HepG2 (cell line): ENCODE results near the gene FAM174C. TPM values are rescaled to one million over a fixed set of nuclear protein-coding genes. Genes with fewer than 3 reads are reported as not detected.

Experiments
- ATM ChIP-seq: fragments of 450-650 bp; IDR thresholded peaks from 2 replicates; pipeline ENCODE4 v1.7.1; 2017; ENCODE audit warnings: mild to moderate bottlenecking, borderline replicate concordance
- CEBPG ChIP-seq: IDR thresholded peaks from 2 replicates; pipeline ENCODE4 v1.6.1; 2016
- HIC2 ChIP-seq: sonication (generic); formaldehyde crosslinking; IDR thresholded peaks from 2 replicates; pipeline ENCODE4 v1.9.0; 2022; ENCODE audit warnings: low read depth, missing genetic modification reagents
- HNF1A ChIP-seq, 2 experiments: sonication (generic) in 1 of 2; formaldehyde crosslinking in 1 of 2; IDR thresholded peaks; 2 replicates each; pipeline versions ENCODE4 v1.4.0 to v1.6.1; 2016 to 2020; ENCODE audit warnings: borderline replicate concordance in 1 of 2, low read depth in 1 of 2, mild to moderate bottlenecking in 1 of 2, missing genetic modification reagents in 1 of 2
- KLF13 ChIP-seq: sonication (generic); formaldehyde crosslinking; IDR thresholded peaks from 2 replicates; pipeline ENCODE4 v1.4.0; 2020; ENCODE audit warnings: mild to moderate bottlenecking, missing genetic modification reagents
- LCORL ChIP-seq, 2 experiments: fragments of 450-650 bp in 1 of 2; sonication (generic) in 1 of 2; formaldehyde crosslinking in 1 of 2; IDR thresholded peaks; 2 replicates each; pipeline versions ENCODE4 v1.5.0 to v1.6.1; 2017 to 2020; ENCODE audit warnings: antibody characterized with exemption in 1 of 2, missing genetic modification reagents in 1 of 2
- PLRG1 ChIP-seq: fragments of 450-650 bp; conservative IDR thresholded peaks from 2 replicates; pipeline ENCODE4 v1.6.1; 2016
- SAFB2 ChIP-seq: sonication (generic); formaldehyde crosslinking; IDR thresholded peaks from 2 replicates; pipeline ENCODE4 v1.5.1; 2020; ENCODE audit warnings: missing genetic modification reagents, low read depth, mild to moderate bottlenecking, borderline replicate concordance
- SALL1 ChIP-seq: sonication (generic); formaldehyde crosslinking; IDR thresholded peaks from 2 replicates; pipeline ENCODE4 v1.8.0; 2022; ENCODE audit warnings: mild to moderate bottlenecking, missing genetic modification reagents
- SRY ChIP-seq: sonication (generic); formaldehyde crosslinking; IDR thresholded peaks from 2 replicates; pipeline ENCODE4 v1.8.0; 2022; ENCODE audit warnings: mild to moderate bottlenecking, missing genetic modification reagents
- STAG1 ChIP-seq: sonication (generic); formaldehyde crosslinking; IDR thresholded peaks from 2 replicates; pipeline ENCODE4 v1.4.0; 2020; ENCODE audit warnings: missing genetic modification reagents
- THAP8 ChIP-seq: sonication (generic); formaldehyde crosslinking; IDR thresholded peaks from 2 replicates; pipeline ENCODE4 v1.5.1; 2020; ENCODE audit warnings: missing genetic modification reagents, mild to moderate bottlenecking, borderline replicate concordance
- ZFP36L2 ChIP-seq: sonication (generic); formaldehyde crosslinking; IDR thresholded peaks from 2 replicates; pipeline ENCODE4 v1.4.0; 2020; ENCODE audit warnings: missing genetic modification reagents
- ZMAT3 ChIP-seq: sonication (generic); formaldehyde crosslinking; conservative IDR thresholded peaks from 2 replicates; pipeline ENCODE4 v1.7.0; 2021; ENCODE audit warnings: missing genetic modification reagents
- ZNF275 ChIP-seq: sonication (generic); formaldehyde crosslinking; IDR thresholded peaks from 2 replicates; pipeline ENCODE4 v1.8.0; 2022; ENCODE audit warnings: missing genetic modification reagents, mild to moderate bottlenecking, inconsistent platforms, borderline replicate concordance
- ZNF430 ChIP-seq: sonication (generic); formaldehyde crosslinking; IDR thresholded peaks from 2 replicates; pipeline ENCODE4 v1.9.0; 2021; ENCODE audit warnings: mild to moderate bottlenecking, missing genetic modification reagents
- ZNF503 ChIP-seq: sonication (generic); formaldehyde crosslinking; IDR thresholded peaks from 2 replicates; pipeline ENCODE4 v1.4.0; 2020; ENCODE audit warnings: missing genetic modification reagents
- ZNF567 ChIP-seq: sonication (generic); formaldehyde crosslinking; IDR thresholded peaks from 2 replicates; pipeline ENCODE4 v1.8.1; 2023; ENCODE audit warnings: mild to moderate bottlenecking, missing genetic modification reagents, borderline replicate concordance
- ZNF674 ChIP-seq: sonication (generic); formaldehyde crosslinking; IDR thresholded peaks from 2 replicates; pipeline ENCODE4 v1.5.0; 2020; ENCODE audit warnings: low read depth, mild to moderate bottlenecking, missing genetic modification reagents
- polyA plus RNA-seq, 8 experiments: library from polyadenylated mRNA; depleted of rRNA in 3 of 8; stranded (reverse) in 7 of 8; unstranded in 1 of 8; fragments of >200 nt; fragmentation: Illumina TruSeq in 4 of 8; extraction: Trizol in 4 of 8; gene quantifications; 2 replicates each; pipeline versions ENCODE4 v1.2.1 to v1.2.3, GENCODE V29; 2011 to 2016; ENCODE audit warnings: low read depth in 4 of 8, missing spikeins in 1 of 8, mixed read lengths in 1 of 8; ENCODE audit not compliant: insufficient read depth in 1 of 8
- total RNA-seq, 5 experiments: library from RNA; depleted of rRNA; stranded (reverse); fragments of >200 nt; fragmentation: Illumina TruSeq; extraction: Trizol; gene quantifications; 2 replicates each; pipeline ENCODE4 v1.2.3, GENCODE V29; 2016; ENCODE audit warnings: low read depth in 1 of 5

Gene FAM174C
- total and polyA plus RNA-seq, 2 of the 13 experiments (the other 11 are each of a cell fraction or from before 2014, with no cell fraction given) = 19.5 to 31.3 TPM

- TF ChIP-seq ZNF275 (CRISPR knock-in tag) (peak; percentile 16; the same call in 1 of the 2 replicates), SAFB2 (CRISPR knock-in tag) (peak; percentile 58; the same call in 1 of the 2 replicates), ZFP36L2 (CRISPR knock-in tag) (no peak), ZNF567 (CRISPR knock-in tag) (0 out of 2 replicates have a peak, but pooled peaks have one; percentile 74), SALL1 (peak; percentile 68; the same call in 1 of the 2 replicates), ATM (no peak), STAG1 (CRISPR knock-in tag) (no peak), LCORL (IDR thresholded peaks at IDR 0.05) (no peak), LCORL (CRISPR knock-in tag; IDR thresholded peaks at IDR 0.05) (no peak), ZNF674 (peak; percentile 70; the same call in 1 of the 2 replicates), THAP8 (CRISPR knock-in tag) (0 out of 2 replicates have a peak, but pooled peaks have one; percentile 2), SRY (CRISPR knock-in tag) (peak; percentile 84; the same call in 1 of the 2 replicates), ZNF503 (no peak), ZMAT3 (CRISPR knock-in tag) (peak; percentile 51; the same call in 1 of the 2 replicates), ZNF430 (CRISPR knock-in tag) (no peak), PLRG1 (no peak), CEBPG (no peak), HNF1A (IDR thresholded peaks at IDR 0.05; ENCODE audit: low read depth) (no peak), HNF1A (CRISPR knock-in tag; IDR thresholded peaks at IDR 0.05; ENCODE audit: borderline replicate concordance) (peak; percentile 8; the same call in 1 of the 2 replicates), HIC2 (CRISPR knock-in tag) (no peak; the same call in 1 of the 2 replicates), KLF13 (no peak)
These were observed at the start of gene FAM174C (continued) for GRCh38 chr19:1275260-1275975.
